PFSK-1 (cell line): Measurements from ENCODE around the gene FCSK.

Source experiments
- POLR2AphosphoS5 ChIP-seq: IDR thresholded peaks from 2 replicates; pipeline ENCODE4 v1.6.1; 2012; ENCODE audit warnings: low read depth, mild to moderate bottlenecking, control low read depth, low read length, moderate library complexity
- TAF1 ChIP-seq: IDR thresholded peaks from 2 replicates; pipeline ENCODE4 v1.6.1; 2012; ENCODE audit warnings: low read length, control low read depth, borderline replicate concordance; ENCODE audit not compliant: insufficient read depth

DNA sequence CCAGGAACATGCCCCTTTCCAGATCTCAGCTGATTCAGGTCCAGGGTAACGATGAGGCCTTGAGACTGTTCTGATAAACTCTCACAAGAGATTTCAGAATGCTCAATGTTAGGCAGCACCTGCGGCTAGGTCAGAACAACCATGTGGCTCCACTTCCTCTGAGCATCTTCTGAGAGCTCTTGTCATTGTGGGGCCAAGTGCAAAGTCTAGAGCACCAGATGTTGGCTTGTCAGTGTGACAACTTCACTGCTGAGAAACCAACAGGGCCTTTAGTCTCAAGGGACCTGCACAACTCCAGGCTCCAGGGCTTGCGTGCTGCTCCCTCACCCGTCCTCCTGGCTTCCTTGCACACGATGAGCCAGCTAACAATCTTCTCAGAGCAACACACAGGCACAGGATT is 29.0 kb downstream of the FCSK start:
- TF ChIP-seq POLR2AphosphoS5 (no peak), TAF1 (no peak)
